Measurements from ENCODE around the gene KCTD5. TPM values are rescaled to one million over a fixed set of nuclear protein-coding genes. Genes with fewer than 3 reads are reported as not detected.

Gene KCTD5
- polyA plus RNA-seq, 1 donor from 2014 or later = 42.7 TPM

DNA sequence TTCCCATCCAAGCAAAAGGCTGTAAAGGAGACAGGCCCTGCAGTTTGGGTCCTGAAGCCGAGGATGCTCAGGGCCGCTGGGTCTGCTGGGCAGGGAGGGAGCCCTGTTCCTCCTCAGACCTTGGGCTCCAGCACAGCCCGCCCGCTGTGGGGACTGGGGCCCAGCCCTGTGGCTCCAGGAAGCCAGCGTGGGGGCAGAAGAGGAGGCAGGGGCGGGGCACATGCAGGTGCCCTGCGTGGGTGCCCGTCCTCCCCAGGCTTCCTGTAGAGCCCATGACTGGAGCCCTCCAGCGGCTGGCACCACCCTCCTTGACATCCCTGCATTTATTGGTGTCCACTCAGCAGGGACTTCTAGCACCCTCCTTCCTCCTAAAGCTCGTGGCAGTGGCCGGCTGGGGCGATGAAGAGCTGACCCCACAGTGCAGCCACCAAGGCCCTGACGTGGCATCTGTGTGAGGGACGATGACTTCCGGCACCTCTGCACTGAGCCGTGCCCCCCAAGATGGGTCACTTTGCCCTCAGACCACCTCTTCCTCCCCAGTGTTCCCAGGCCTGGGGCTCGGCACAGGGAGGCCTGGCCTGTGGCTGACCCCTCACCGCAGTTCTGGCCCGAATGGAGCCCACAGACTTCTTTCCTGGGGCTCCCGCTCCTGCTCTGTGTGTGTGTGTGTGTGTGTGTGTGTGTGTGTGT is 27.8 kb downstream of the KCTD5 start:
- H3K27ac ChIP-seq (ENCODE audit: low read length) = no peak overlapping the region
- no peaks in the 10 kb centered on the region for H3K27me3 ChIP-seq (ENCODE audit: insufficient read depth, low read depth, low read length)
- no peaks in the 10 kb centered on the region for H3F3A ChIP-seq (ENCODE audit: insufficient read depth, low read length, poor library complexity, severe bottlenecking)
- no peak overlapping the region for H2AFZ ChIP-seq (ENCODE audit: low read depth, low read length)
- no peaks in the 10 kb centered on the region for H3K9me3 ChIP-seq (ENCODE audit: low read length)
- no peaks in the 10 kb centered on the region for H4K20me1 ChIP-seq (ENCODE audit: insufficient read depth)
- TF ChIP-seq EZH2 (IDR thresholded peaks at IDR 0.05; ENCODE audit: borderline replicate concordance, insufficient read depth, low read length, poor library complexity, severe bottlenecking) (no peak), POLR2AphosphoS5 (IDR thresholded peaks at IDR 0.05) (no peak), RAD21 (conservative IDR thresholded peaks at IDR 0.05) (no peak), TAF1 (IDR thresholded peaks at IDR 0.05; ENCODE audit: low read depth) (no peak), MXI1 (conservative IDR thresholded peaks at IDR 0.05; ENCODE audit: poor library complexity, severe bottlenecking) (no peak), SMC3 (conservative IDR thresholded peaks at IDR 0.05; ENCODE audit: poor library complexity) (no peak), EP300 (conservative IDR thresholded peaks at IDR 0.05; ENCODE audit: poor library complexity, severe bottlenecking) (no peak)
- TF ChIP-seq, protein P1, sequence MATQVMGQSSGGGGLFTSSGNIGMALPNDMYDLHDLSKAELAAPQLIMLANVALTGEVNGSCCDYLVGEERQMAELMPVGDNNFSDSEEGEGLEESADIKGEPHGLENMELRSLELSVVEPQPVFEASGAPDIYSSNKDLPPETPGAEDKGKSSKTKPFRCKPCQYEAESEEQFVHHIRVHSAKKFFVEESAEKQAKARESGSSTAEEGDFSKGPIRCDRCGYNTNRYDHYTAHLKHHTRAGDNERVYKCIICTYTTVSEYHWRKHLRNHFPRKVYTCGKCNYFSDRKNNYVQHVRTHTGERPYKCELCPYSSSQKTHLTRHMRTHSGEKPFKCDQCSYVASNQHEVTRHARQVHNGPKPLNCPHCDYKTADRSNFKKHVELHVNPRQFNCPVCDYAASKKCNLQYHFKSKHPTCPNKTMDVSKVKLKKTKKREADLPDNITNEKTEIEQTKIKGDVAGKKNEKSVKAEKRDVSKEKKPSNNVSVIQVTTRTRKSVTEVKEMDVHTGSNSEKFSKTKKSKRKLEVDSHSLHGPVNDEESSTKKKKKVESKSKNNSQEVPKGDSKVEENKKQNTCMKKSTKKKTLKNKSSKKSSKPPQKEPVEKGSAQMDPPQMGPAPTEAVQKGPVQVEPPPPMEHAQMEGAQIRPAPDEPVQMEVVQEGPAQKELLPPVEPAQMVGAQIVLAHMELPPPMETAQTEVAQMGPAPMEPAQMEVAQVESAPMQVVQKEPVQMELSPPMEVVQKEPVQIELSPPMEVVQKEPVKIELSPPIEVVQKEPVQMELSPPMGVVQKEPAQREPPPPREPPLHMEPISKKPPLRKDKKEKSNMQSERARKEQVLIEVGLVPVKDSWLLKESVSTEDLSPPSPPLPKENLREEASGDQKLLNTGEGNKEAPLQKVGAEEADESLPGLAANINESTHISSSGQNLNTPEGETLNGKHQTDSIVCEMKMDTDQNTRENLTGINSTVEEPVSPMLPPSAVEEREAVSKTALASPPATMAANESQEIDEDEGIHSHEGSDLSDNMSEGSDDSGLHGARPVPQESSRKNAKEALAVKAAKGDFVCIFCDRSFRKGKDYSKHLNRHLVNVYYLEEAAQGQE (IDR thresholded peaks at IDR 0.05; ENCODE audit: borderline replicate concordance) = no peak
- TF ChIP-seq, protein P2, sequence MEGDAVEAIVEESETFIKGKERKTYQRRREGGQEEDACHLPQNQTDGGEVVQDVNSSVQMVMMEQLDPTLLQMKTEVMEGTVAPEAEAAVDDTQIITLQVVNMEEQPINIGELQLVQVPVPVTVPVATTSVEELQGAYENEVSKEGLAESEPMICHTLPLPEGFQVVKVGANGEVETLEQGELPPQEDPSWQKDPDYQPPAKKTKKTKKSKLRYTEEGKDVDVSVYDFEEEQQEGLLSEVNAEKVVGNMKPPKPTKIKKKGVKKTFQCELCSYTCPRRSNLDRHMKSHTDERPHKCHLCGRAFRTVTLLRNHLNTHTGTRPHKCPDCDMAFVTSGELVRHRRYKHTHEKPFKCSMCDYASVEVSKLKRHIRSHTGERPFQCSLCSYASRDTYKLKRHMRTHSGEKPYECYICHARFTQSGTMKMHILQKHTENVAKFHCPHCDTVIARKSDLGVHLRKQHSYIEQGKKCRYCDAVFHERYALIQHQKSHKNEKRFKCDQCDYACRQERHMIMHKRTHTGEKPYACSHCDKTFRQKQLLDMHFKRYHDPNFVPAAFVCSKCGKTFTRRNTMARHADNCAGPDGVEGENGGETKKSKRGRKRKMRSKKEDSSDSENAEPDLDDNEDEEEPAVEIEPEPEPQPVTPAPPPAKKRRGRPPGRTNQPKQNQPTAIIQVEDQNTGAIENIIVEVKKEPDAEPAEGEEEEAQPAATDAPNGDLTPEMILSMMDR (IDR thresholded peaks at IDR 0.05; ENCODE audit: poor library complexity, severe bottlenecking) = no peak
- no peak overlapping the region for H3K4me3 ChIP-seq (ENCODE audit: low read length)
- H3K4me2 ChIP-seq (ENCODE audit: low read length) = no peak overlapping the region
- no peak overlapping the region for H3K9ac ChIP-seq (ENCODE audit: low read length)
- no peaks in the 10 kb centered on the region for H3K9me2 ChIP-seq (ENCODE audit: insufficient read depth, low read length)
- no peaks in the 10 kb centered on the region for H3K36me3 ChIP-seq (ENCODE audit: insufficient read depth, low read length)
- no peaks in the 10 kb centered on the region for H3K79me2 ChIP-seq (replicated peaks; ENCODE audit: insufficient read depth, low read length)

DNA sequence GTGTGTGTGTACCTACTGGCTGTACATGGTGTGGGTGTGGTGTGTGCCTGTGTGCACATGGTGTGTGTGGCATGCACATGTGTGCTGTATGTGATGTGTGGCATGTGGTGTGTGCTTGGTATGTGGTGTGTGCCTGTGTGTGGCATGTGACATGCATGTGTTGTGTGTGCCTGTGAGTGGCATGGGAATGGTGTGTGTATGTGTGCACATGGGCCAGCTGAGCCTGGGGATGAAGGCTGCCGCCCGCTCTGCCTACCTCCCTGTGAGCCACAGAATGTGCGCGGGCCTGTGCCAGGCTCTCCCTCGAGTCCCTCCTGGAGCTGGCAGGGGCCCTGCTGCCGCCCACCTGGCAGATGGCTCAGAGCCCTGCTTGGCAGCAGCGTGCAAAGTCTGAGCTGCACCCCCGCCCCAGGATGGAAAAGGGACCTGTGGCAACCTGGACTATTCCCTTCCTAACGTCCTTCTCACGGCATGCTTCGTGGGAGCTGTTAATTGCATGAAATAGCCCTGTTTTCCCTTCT is 28.4 kb downstream of the KCTD5 start:
- Histone ChIP-seq H3K4me2 (ENCODE audit: low read length) (no peak overlapping the region), H3K27ac (ENCODE audit: low read length) (no peak overlapping the region), H3F3A (ENCODE audit: insufficient read depth, low read length, poor library complexity, severe bottlenecking) (no peaks in the 10 kb centered on the region), H2AFZ (ENCODE audit: low read depth, low read length) (no peak overlapping the region), H3K27me3 (ENCODE audit: insufficient read depth, low read depth, low read length) (no peaks in the 10 kb centered on the region), H3K79me2 (replicated peaks; ENCODE audit: insufficient read depth, low read length) (no peaks in the 10 kb centered on the region), H3K9ac (ENCODE audit: low read length) (no peak overlapping the region), H3K9me3 (ENCODE audit: low read length) (no peaks in the 10 kb centered on the region), H3K9me2 (ENCODE audit: insufficient read depth, low read length) (no peaks in the 10 kb centered on the region), H3K36me3 (ENCODE audit: insufficient read depth, low read length) (no peaks in the 10 kb centered on the region), H3K4me3 (ENCODE audit: low read length) (no peak overlapping the region), H4K20me1 (ENCODE audit: insufficient read depth) (no peaks in the 10 kb centered on the region)
- TF ChIP-seq, protein P2 (IDR thresholded peaks at IDR 0.05; ENCODE audit: poor library complexity, severe bottlenecking) = no peak
- TF ChIP-seq EP300 (conservative IDR thresholded peaks at IDR 0.05; ENCODE audit: poor library complexity, severe bottlenecking) (no peak), MXI1 (conservative IDR thresholded peaks at IDR 0.05; ENCODE audit: poor library complexity, severe bottlenecking) (no peak), RAD21 (conservative IDR thresholded peaks at IDR 0.05) (no peak), EZH2 (IDR thresholded peaks at IDR 0.05; ENCODE audit: borderline replicate concordance, insufficient read depth, low read length, poor library complexity, severe bottlenecking) (no peak), POLR2AphosphoS5 (IDR thresholded peaks at IDR 0.05) (no peak), SMC3 (conservative IDR thresholded peaks at IDR 0.05; ENCODE audit: poor library complexity) (no peak), TAF1 (IDR thresholded peaks at IDR 0.05; ENCODE audit: low read depth) (no peak)
- TF ChIP-seq, protein P1 (IDR thresholded peaks at IDR 0.05; ENCODE audit: borderline replicate concordance) = no peak

Measured in neural cell (in vitro differentiated cells).